Measurements from ENCODE around the gene SNRNP70. TPM values are rescaled to one million over a fixed set of nuclear protein-coding genes. Genes with fewer than 3 reads are reported as not detected.
A peak's percentile ranks its signal among the peaks of the same experiment; 100 is the strongest.

Gene SNRNP70
- total and polyA plus RNA-seq, 2 of the 13 experiments (the other 11 are each of a cell fraction or from before 2014, with no cell fraction given), result 150 to 210 TPM

GRCh38 chr19:49157445-49158224 is 72.4 kb downstream of the SNRNP70 start, which contains the start of gene TRPM4:
Gene TRPM4 (plus strand): TSS chr19:49157792. CDS start chr19:49157867, 75 bp downstream.
- Histone ChIP-seq H3K27ac (ENCODE audit: extremely low read length, insufficient read depth, low read length) (peak within 1 kb of the TSS; percentile 48), H3K4me3 (replicated peaks in 1 of 3; ENCODE audit: insufficient read depth in 1 of 3, low read depth in 2 of 3, low read length in 3 of 3) (peak within 1 kb of the TSS; percentile 72 to 81 (median 73)), H3K4me1 (ENCODE audit: insufficient read depth, low read length) (peaks cover 56% of the 10 kb centered on the region), H3K36me3 (replicated peaks in 1 of 2; ENCODE audit: control insufficient read depth in 1 of 2, insufficient read depth in 2 of 2, low read length in 2 of 2) (no peaks in the 10 kb centered on the region), H3K4me2 (ENCODE audit: low read depth, low read length) (peak within 1 kb of the TSS; percentile 79), H4K20me1 (ENCODE audit: insufficient read depth, low read length) (no peaks in the 10 kb centered on the region), H3K9me3 (ENCODE audit: low read length) (no peaks in the 10 kb centered on the region), H3K79me2 (ENCODE audit: insufficient read depth, low read length) (no peaks in the 10 kb centered on the region), H2AFZ (ENCODE audit: low read length) (no peak within 1 kb of the TSS), H3K9ac (ENCODE audit: insufficient read depth, low read depth, low read length) (peak within 1 kb of the TSS; percentile 64), H3K27me3 (ENCODE audit: control insufficient read depth in 1 of 2, insufficient read depth in 2 of 2, low read length in 2 of 2) (no peaks in the 10 kb centered on the region; a peak in 2 of 5 replicates)
- CTCF ChIA-PET (ENCODE audit: low intra/inter-chr PET ratio, low total read pairs), result no interaction called here
- ATAC-seq (peak; percentile 83), FAIRE-seq (no peak), DNase-seq (ENCODE audit: low spot score) (peak; percentile 61)
- in situ Hi-C loops (cut with HindIII; ENCODE audit: extremely low pct_ligation_motif_present, low pct_unique_long_range_greater_than_20kb) (loop anchor here (5.0 kb wide), 1 partner anchor 40 kb away; no protein-coding TSS in a partner anchor), intact Hi-C loops (cut with micrococcal nuclease; ENCODE audit: unreplicated experiment) (loop anchor here (10.0 kb wide), 1 partner anchor 47 kb away; no protein-coding TSS in a partner anchor)
- POLR2A ChIA-PET, result no interaction called here
- 3% methylated on average over 25 of the region's 41 CpGs for WGBS (ENCODE audit: low lambda C conversion rate)
- no TSS peak for BruUV-seq (replicated peaks)
- TF ChIP-seq SMAD9 (CRISPR knock-in tag; IDR thresholded peaks at IDR 0.05) (no peak), ZNF687 (CRISPR knock-in tag; IDR thresholded peaks at IDR 0.05) (peak; percentile 79), BORCS8-MEF2B (CRISPR knock-in tag; IDR thresholded peaks at IDR 0.05) (no peak), ZNF3 (CRISPR knock-in tag; IDR thresholded peaks at IDR 0.05) (no peak), DRAP1 (CRISPR knock-in tag; IDR thresholded peaks at IDR 0.05) (peak; percentile 69; the same call in 1 of the 2 replicates), ZNF616 (CRISPR knock-in tag; IDR thresholded peaks at IDR 0.05; ENCODE audit: low read depth) (no peak), GLI4 (CRISPR knock-in tag; IDR thresholded peaks at IDR 0.05; ENCODE audit: borderline replicate concordance) (0 out of 2 replicates have a peak, but pooled peaks have one; percentile 54), ZNF768 (CRISPR knock-in tag; IDR thresholded peaks at IDR 0.05) (peak; percentile 38; the same call in 1 of the 2 replicates), THYN1 (CRISPR knock-in tag; IDR thresholded peaks at IDR 0.05; ENCODE audit: borderline replicate concordance, low read depth) (no peak), PHB2 (IDR thresholded peaks at IDR 0.05; ENCODE audit: partially characterized antibody) (no peak), AHR (CRISPR knock-in tag; IDR thresholded peaks at IDR 0.05) (no peak), ZNF24 (IDR thresholded peaks at IDR 0.05) (no peak), FOXP4 (CRISPR knock-in tag; IDR thresholded peaks at IDR 0.05) (no peak), HDAC1 (CRISPR knock-in tag; IDR thresholded peaks at IDR 0.05) (peak; percentile 69), ZNF431 (CRISPR knock-in tag; IDR thresholded peaks at IDR 0.05; ENCODE audit: borderline replicate concordance, low read depth) (no peak), GTF2F1 (IDR thresholded peaks at IDR 0.05; ENCODE audit: low read length) (no peak)
